Astrocyte (in vitro differentiated cells and primary cell): ENCODE results near the gene SMIM12. TPM values are rescaled to one million over a fixed set of nuclear protein-coding genes. Genes with fewer than 3 reads are reported as not detected.

Source experiments
- DNase-seq: peaks from one replicate; pipeline ENCODE4 v3.0.0-alpha.2; 2010; ENCODE audit warnings: low read depth
- FAIRE-seq: peaks from 2 replicates; lab custom pipeline; 2011; peaks lifted over from hg19 to GRCh38; lab: Jason Lieb, UNC
- H2AFZ ChIP-seq: 2 replicates; pipeline ENCODE4 v1.6.0; 2012; ENCODE audit warnings: low read depth, low read length, inconsistent platforms
- H3K27ac ChIP-seq: 2 replicates; pipeline ENCODE4 v1.5.1; 2011; ENCODE audit warnings: low read depth, low read length, inconsistent platforms
- H3K27me3 ChIP-seq: 2 replicates; pipeline ENCODE4 v1.6.0; 2011; ENCODE audit warnings: low read length, inconsistent platforms; ENCODE audit not compliant: insufficient read depth
- H3K36me3 ChIP-seq: 2 replicates; pipeline ENCODE4 v1.5.1; 2011; ENCODE audit warnings: low read length, inconsistent platforms; ENCODE audit not compliant: insufficient read depth
- H3K4me1 ChIP-seq: 2 replicates; pipeline ENCODE4 v1.5.1; 2011; ENCODE audit warnings: low read length, inconsistent platforms; ENCODE audit not compliant: insufficient read depth
- H3K4me2 ChIP-seq: 2 replicates; pipeline ENCODE4 v1.6.0; 2012; ENCODE audit warnings: low read length, inconsistent platforms
- H3K4me3 ChIP-seq: 2 replicates; pipeline ENCODE4 v1.5.1; 2011; ENCODE audit warnings: low read depth, mild to moderate bottlenecking, low read length, inconsistent platforms; ENCODE audit not compliant: insufficient read depth
- H3K79me2 ChIP-seq: 2 replicates; pipeline ENCODE4 v1.6.0; 2012; ENCODE audit warnings: mild to moderate bottlenecking, low read length, inconsistent platforms; ENCODE audit not compliant: insufficient read depth
- H3K9ac ChIP-seq: 2 replicates; pipeline ENCODE4 v1.6.0; 2012; ENCODE audit warnings: mild to moderate bottlenecking, low read length, inconsistent platforms
- H3K9me3 ChIP-seq: 2 replicates; pipeline ENCODE4 v1.5.1; 2012; ENCODE audit warnings: low read depth, mild to moderate bottlenecking, low read length, inconsistent platforms; ENCODE audit not compliant: insufficient read depth
- H4K20me1 ChIP-seq: 2 replicates; pipeline ENCODE4 v1.6.0; 2012; ENCODE audit warnings: low read length, inconsistent platforms; ENCODE audit not compliant: insufficient read depth
- H3K27ac Mint-ChIP-seq: one replicate; pipeline ENCODE4 v1.8.0; 2021; ENCODE audit warnings: mild to moderate bottlenecking, mixed read lengths; ENCODE audit not compliant: unreplicated experiment
- H3K27me3 Mint-ChIP-seq: one replicate; pipeline ENCODE4 v1.8.0; 2021; ENCODE audit warnings: low read depth, mixed read lengths; ENCODE audit not compliant: unreplicated experiment
- H3K36me3 Mint-ChIP-seq: one replicate; pipeline ENCODE4 v1.8.0; 2021; ENCODE audit warnings: low read depth, mixed read lengths; ENCODE audit not compliant: unreplicated experiment
- H3K4me1 Mint-ChIP-seq: one replicate; pipeline ENCODE4 v1.8.0; 2021; ENCODE audit warnings: low read depth, mixed read lengths; ENCODE audit not compliant: unreplicated experiment
- H3K4me3 Mint-ChIP-seq: one replicate; pipeline ENCODE4 v1.8.0; 2021; ENCODE audit warnings: mild to moderate bottlenecking, moderate library complexity, mixed read lengths; ENCODE audit not compliant: unreplicated experiment
- H3K9me3 Mint-ChIP-seq: one replicate; pipeline ENCODE4 v1.8.0; 2021; ENCODE audit warnings: mild to moderate bottlenecking, mixed read lengths; ENCODE audit not compliant: unreplicated experiment
- CTCF ChIP-seq: IDR thresholded peaks from 2 replicates; pipeline ENCODE4 v1.5.1; 2011; ENCODE audit warnings: low read depth, mild to moderate bottlenecking, inconsistent platforms, low read length, moderate library complexity; ENCODE audit not compliant: insufficient read depth
- EZH2 ChIP-seq: IDR thresholded peaks from 2 replicates; pipeline ENCODE4 v1.6.1; 2012; ENCODE audit warnings: mild to moderate bottlenecking, low read length, inconsistent platforms; ENCODE audit not compliant: insufficient read depth
- total RNA-seq: library from RNA; stranded (reverse); gene quantifications from 2 replicates; pipeline ENCODE4 v1.2.1, GENCODE V29; 2021

SMIM12 gene
- total RNA-seq, 1 donor from 2014 or later: 43.6 TPM

DNA sequence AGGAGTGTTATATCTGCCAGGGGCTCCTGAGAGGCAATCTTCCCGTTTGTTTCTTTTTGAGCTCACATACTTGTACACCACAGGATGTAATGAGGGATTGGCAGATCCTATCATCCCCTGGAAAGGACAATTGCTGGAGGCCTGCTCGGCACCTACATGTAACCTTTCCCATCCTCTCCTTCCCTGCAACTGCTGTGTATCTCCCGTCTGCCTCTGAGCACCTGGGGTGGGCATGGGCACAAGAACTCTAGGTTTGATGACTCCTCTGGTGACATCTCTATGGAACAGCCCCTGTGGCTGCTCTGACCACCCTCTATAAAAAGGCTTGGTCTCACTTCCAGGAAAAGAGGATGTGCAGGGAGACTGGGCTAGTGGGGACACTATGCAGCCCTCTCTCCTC lies 25.0 kb upstream of the SMIM12 start:
- H3K4me1 Mint-ChIP-seq: no peaks in the 10 kb centered on the region
- Histone ChIP-seq H2AFZ (no peak overlapping the region), H3K4me3 (no peak overlapping the region), H3K79me2 (no peaks in the 10 kb centered on the region), H3K36me3 (no peaks in the 10 kb centered on the region), H3K27ac (no peak overlapping the region), H3K4me2 (no peak overlapping the region), H3K4me1 (no peaks in the 10 kb centered on the region), H3K9ac (no peak overlapping the region), H3K27me3 (peaks cover 28% of the 10 kb centered on the region), H4K20me1 (no peaks in the 10 kb centered on the region), H3K9me3 (no peaks in the 10 kb centered on the region)
- DNase-seq: no peak
- peaks cover 45% of the 10 kb centered on the region for H3K27me3 Mint-ChIP-seq
- no peaks in the 10 kb centered on the region for H3K36me3 Mint-ChIP-seq
- TF ChIP-seq EZH2: no peak
- no peak for TF ChIP-seq CTCF
- no peak for FAIRE-seq
- H3K27ac Mint-ChIP-seq: no peak overlapping the region
- peaks cover 4% of the 10 kb centered on the region for H3K9me3 Mint-ChIP-seq
- peak overlapping the region; percentile 27 for H3K4me3 Mint-ChIP-seq

DNA sequence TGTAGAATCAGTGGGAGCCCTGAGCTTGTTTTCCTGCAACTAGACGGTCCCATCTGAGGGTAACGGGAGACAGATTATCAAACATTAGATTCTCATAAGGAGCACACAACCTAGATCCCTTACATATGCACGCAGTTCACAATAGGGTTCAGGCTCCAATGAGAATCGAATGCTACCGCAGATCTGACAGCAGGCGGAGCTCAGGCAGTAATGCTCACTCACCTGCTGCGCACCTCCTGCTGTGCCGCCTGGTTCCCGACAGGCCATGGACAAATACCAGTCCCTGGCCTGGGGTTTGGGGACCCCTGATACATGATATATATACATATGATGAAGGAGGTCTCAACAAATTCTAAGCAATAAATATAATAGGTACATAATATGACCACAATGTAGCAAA lies 19.7 kb upstream of the SMIM12 start:
- no peaks in the 10 kb centered on the region for H4K20me1 ChIP-seq
- no peaks in the 10 kb centered on the region for H3K79me2 ChIP-seq
- no peak for DNase-seq
- TF ChIP-seq CTCF: no peak
- TF ChIP-seq EZH2: no peak
- H3K27me3 Mint-ChIP-seq: peaks cover 33% of the 10 kb centered on the region
- no peaks in the 10 kb centered on the region for H3K9me3 ChIP-seq
- H3K4me3 ChIP-seq: no peak overlapping the region
- H3K9ac ChIP-seq: no peak overlapping the region
- H3K9me3 Mint-ChIP-seq: peaks cover 2% of the 10 kb centered on the region
- no peak overlapping the region for H3K4me3 Mint-ChIP-seq
- H2AFZ ChIP-seq: no peak overlapping the region
- H3K36me3 ChIP-seq: no peaks in the 10 kb centered on the region
- H3K27ac Mint-ChIP-seq: no peak overlapping the region
- FAIRE-seq: no peak
- no peaks in the 10 kb centered on the region for H3K4me1 Mint-ChIP-seq
- no peaks in the 10 kb centered on the region for H3K4me1 ChIP-seq
- no peaks in the 10 kb centered on the region for H3K36me3 Mint-ChIP-seq
- H3K4me2 ChIP-seq: no peak overlapping the region
- peaks cover 42% of the 10 kb centered on the region for H3K27me3 ChIP-seq
- H3K27ac ChIP-seq: no peak overlapping the region

- no peak overlapping the region for H2AFZ ChIP-seq
- no peak overlapping the region for H3K4me2 ChIP-seq
- H3K27ac Mint-ChIP-seq: no peak overlapping the region
- no peaks in the 10 kb centered on the region for H3K9me3 ChIP-seq
- no peaks in the 10 kb centered on the region for H3K9me3 Mint-ChIP-seq
- FAIRE-seq (no peak), DNase-seq (no peak)
- no peaks in the 10 kb centered on the region for H3K36me3 ChIP-seq
- H3K27me3 ChIP-seq: peaks cover 51% of the 10 kb centered on the region
- TF ChIP-seq CTCF (no peak), EZH2 (no peak)
- no peak overlapping the region for H3K4me3 ChIP-seq
- peaks cover 44% of the 10 kb centered on the region for H3K27me3 Mint-ChIP-seq
- H4K20me1 ChIP-seq: no peaks in the 10 kb centered on the region
- H3K4me1 ChIP-seq: no peaks in the 10 kb centered on the region
- H3K9ac ChIP-seq: no peak overlapping the region
- no peaks in the 10 kb centered on the region for H3K4me1 Mint-ChIP-seq
- no peaks in the 10 kb centered on the region for H3K36me3 Mint-ChIP-seq
- H3K79me2 ChIP-seq: no peaks in the 10 kb centered on the region
- no peak overlapping the region for H3K27ac ChIP-seq
- H3K4me3 Mint-ChIP-seq: no peak overlapping the region
Observed at GRCh38 chr1:34876406-34876805, 16.9 kb upstream of the SMIM12 start.
